K562 (cell line): ENCODE data around the gene MTG2. TPM values are rescaled to one million over a fixed set of nuclear protein-coding genes. Genes with fewer than 3 reads are reported as not detected.
A peak's percentile ranks its signal among the peaks of the same experiment; 100 is the strongest.

Experiments used
- CHCHD3 ChIP-seq: fragments of 250-450 bp; sonication (Bioruptor Pico); IDR thresholded peaks from 2 replicates; pipeline ENCODE4 v2.1.2; 2022; ENCODE audit warnings: mild to moderate bottlenecking
- FIP1L1 ChIP-seq: fragments of 200-400 bp; formaldehyde crosslinking; IDR thresholded peaks from 2 replicates; pipeline ENCODE4 v1.6.1; 2018; ENCODE audit warnings: mild to moderate bottlenecking, low read depth, low read length; ENCODE audit not compliant: poor library complexity, severe bottlenecking
- GABPA ChIP-seq: fragments of 200-800 bp; sonication (Bioruptor generic); conservative IDR thresholded peaks from 2 replicates; pipeline ENCODE4 v1.6.1; 2016; ENCODE audit warnings: low read depth, missing genetic modification characterization, missing compliant biosample characterization
- ILF3 ChIP-seq: fragments of 450-650 bp; IDR thresholded peaks from 2 replicates; pipeline ENCODE4 v1.6.1; 2018; ENCODE audit warnings: antibody characterized with exemption, mild to moderate bottlenecking, moderate library complexity, borderline replicate concordance
- KLF6 ChIP-seq: fragments of 250-450 bp; sonication (Bioruptor Pico); IDR thresholded peaks from 2 replicates; pipeline ENCODE4 v1.4.0; 2020; ENCODE audit warnings: mild to moderate bottlenecking, moderate library complexity, borderline replicate concordance
- NCOA1 ChIP-seq: fragments of 450-650 bp; IDR thresholded peaks from 2 replicates; pipeline ENCODE4 v1.6.1; 2016; ENCODE audit warnings: low read depth
- NR2C1 ChIP-seq, 2 experiments: fragments of 450-650 bp; IDR thresholded peaks; 2 replicates each; pipeline ENCODE4 v1.6.1; 2017; ENCODE audit warnings: mild to moderate bottlenecking in 2 of 2, antibody characterized with exemption in 1 of 2, inconsistent platforms in 1 of 2, missing compliant biosample characterization in 1 of 2, missing genetic modification characterization in 1 of 2
- NR2C2 ChIP-seq, 2 experiments: fragments of 200-800 bp in 1 of 2; sonication (Bioruptor generic) in 1 of 2; sonication (generic) in 1 of 2; formaldehyde crosslinking in 1 of 2; IDR thresholded peaks; 2 replicates each; pipeline versions ENCODE4 v1.6.1 to v1.8.0; 2016 to 2022; ENCODE audit warnings: mild to moderate bottlenecking in 1 of 2, missing compliant biosample characterization in 1 of 2, missing genetic modification characterization in 1 of 2, missing genetic modification reagents in 1 of 2
- SP1 ChIP-seq: sonication (generic); formaldehyde crosslinking; IDR thresholded peaks from 2 replicates; pipeline ENCODE4 v1.8.1; 2022; ENCODE audit warnings: mild to moderate bottlenecking, missing genetic modification reagents
- STAG1 ChIP-seq: sonication (generic); formaldehyde crosslinking; IDR thresholded peaks from 2 replicates; pipeline ENCODE4 v1.5.0; 2020; ENCODE audit warnings: missing genetic modification reagents, borderline replicate concordance
- TBP ChIP-seq: optimal IDR thresholded peaks from 2 replicates; pipeline ENCODE3; 2011; ENCODE audit warnings: low read depth, low read length, improper control_type of control experiment
- THRA ChIP-seq: fragments of 450-650 bp; IDR thresholded peaks from 2 replicates; pipeline ENCODE4 v1.6.1; 2017; ENCODE audit warnings: mild to moderate bottlenecking, moderate library complexity
- ZEB2 ChIP-seq: fragments of 450-650 bp; IDR thresholded peaks from 2 replicates; pipeline ENCODE4 v1.6.1; 2016
- ZNF436 ChIP-seq: fragments of 250-450, 450-650 bp; sonication (Bioruptor Pico); formaldehyde crosslinking; IDR thresholded peaks from 2 replicates; pipeline ENCODE4 v1.7.0; 2020; ENCODE audit warnings: mild to moderate bottlenecking
- ZNF609 ChIP-seq: sonication (generic); formaldehyde crosslinking; IDR thresholded peaks from 2 replicates; pipeline ENCODE4 v1.8.1; 2023; ENCODE audit warnings: missing genetic modification reagents, mild to moderate bottlenecking, borderline replicate concordance
- ZZZ3 ChIP-seq: fragments of 450-650 bp; IDR thresholded peaks from 2 replicates; pipeline ENCODE4 v1.6.1; 2016; ENCODE audit warnings: antibody characterized with exemption, mild to moderate bottlenecking, moderate library complexity
- polyA plus RNA-seq, 8 experiments: library from polyadenylated mRNA; depleted of rRNA in 4 of 8; stranded (reverse) in 5 of 8; unstranded in 3 of 8; fragments of >200 nt; fragmentation: Nextera tagmentation in 2 of 8; fragmentation: Illumina TruSeq in 1 of 8; extraction: Ambion mirVana in 2 of 8; extraction: Trizol in 1 of 8; gene quantifications; 2 replicates each; pipeline versions ENCODE4 v1.2.1 to v1.2.3, GENCODE V29; 2011 to 2014; ENCODE audit warnings: inconsistent platforms in 1 of 8, missing spikeins in 1 of 8
- total RNA-seq, 7 experiments: library from RNA; depleted of rRNA in 6 of 7; stranded (reverse); fragments of >200 nt in 6 of 7; fragmentation: Illumina TruSeq in 2 of 7; extraction: Trizol in 2 of 7; gene quantifications; 2 replicates each; pipeline versions ENCODE4 v1.2.1 to v1.2.3, GENCODE V29; 2011 to 2021; ENCODE audit warnings: low replicate concordance in 1 of 7
- TF ChIP-seq, protein P1 (sequence below), 2 experiments: IDR thresholded peaks in 1 of 2; conservative IDR thresholded peaks in 1 of 2; 2 replicates each; pipeline ENCODE4 v1.6.1; 2016; ENCODE audit warnings: low read depth in 2 of 2, mild to moderate bottlenecking in 1 of 2, missing compliant biosample characterization in 1 of 2, missing genetic modification characterization in 1 of 2, moderate library complexity in 1 of 2

MTG2 gene
- total and polyA plus RNA-seq, 9 of the 15 experiments (the other 6 are each of a cell fraction or from before 2014, with no cell fraction given): 8.7 to 67.5 (median 44.5) TPM

DNA sequence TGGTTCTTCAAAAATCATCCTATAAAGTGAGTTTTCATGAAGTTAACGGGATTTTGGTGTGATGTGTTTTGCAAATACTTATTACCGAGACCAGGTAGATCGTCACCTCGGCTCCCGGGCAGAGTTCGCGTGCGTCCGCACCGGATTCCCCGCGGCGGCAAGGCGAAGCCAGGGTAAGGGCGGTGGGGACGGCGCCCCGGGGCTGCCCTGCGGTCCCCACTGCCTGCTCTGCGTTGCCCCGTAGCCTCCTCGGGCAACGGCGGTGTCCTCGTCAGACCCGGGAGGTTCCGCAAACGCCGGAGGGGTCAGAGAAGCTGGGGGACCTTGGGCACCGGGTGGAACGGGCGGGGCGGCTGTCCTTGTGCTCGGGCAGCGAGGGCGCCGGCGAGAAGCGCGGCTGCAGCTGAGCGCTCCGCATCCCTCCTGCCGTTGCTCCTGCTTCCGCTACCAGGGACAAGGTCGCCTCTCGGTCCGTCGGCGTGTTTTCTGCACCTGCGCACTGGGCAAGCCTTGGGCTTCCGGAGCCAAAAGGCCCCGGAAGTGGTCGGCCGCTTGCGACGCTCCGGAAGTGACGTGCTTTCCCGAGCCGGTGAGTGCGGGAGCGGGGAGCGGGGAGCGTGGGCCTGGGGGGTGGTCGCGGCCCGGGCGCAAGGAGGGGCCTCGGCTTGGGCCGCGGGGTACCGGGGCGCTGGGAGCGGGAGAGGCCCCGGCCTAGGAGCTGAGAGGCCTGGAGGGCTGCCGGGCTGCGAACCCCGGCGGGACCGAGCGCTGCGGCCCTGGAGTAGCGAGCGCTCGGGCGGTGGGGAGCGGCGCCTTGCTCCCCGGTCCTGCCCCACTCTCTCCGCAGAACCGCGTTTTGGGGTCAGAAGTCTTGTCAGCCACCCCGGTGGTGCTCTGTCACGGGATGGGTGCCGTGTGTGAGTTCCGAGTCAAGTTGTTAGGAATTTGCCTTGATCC, at the start of gene MTG2 (continued):
- no peak for TF ChIP-seq ZNF609 (CRISPR knock-in tag)
- no peak for TF ChIP-seq ZEB2
- TF ChIP-seq NCOA1: peak; percentile 60; the same call in 1 of the 2 replicates
- TF ChIP-seq, protein P1, sequence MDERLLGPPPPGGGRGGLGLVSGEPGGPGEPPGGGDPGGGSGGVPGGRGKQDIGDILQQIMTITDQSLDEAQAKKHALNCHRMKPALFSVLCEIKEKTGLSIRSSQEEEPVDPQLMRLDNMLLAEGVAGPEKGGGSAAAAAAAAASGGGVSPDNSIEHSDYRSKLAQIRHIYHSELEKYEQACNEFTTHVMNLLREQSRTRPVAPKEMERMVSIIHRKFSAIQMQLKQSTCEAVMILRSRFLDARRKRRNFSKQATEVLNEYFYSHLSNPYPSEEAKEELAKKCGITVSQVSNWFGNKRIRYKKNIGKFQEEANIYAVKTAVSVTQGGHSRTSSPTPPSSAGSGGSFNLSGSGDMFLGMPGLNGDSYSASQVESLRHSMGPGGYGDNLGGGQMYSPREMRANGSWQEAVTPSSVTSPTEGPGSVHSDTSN (CRISPR knock-in tag; IDR thresholded peaks at IDR 0.05; ENCODE audit: low read depth): no peak
- TF ChIP-seq, protein P1 (tag; conservative IDR thresholded peaks at IDR 0.05; ENCODE audit: low read depth): no peak
- no peak for TF ChIP-seq KLF6 (CRISPR knock-in tag)
- TF ChIP-seq CHCHD3 (CRISPR knock-in tag): no peak
- TF ChIP-seq GABPA: peak; percentile 99
- peak; percentile 60 for TF ChIP-seq SP1
- peak; percentile 85 for TF ChIP-seq TBP
- no peak for TF ChIP-seq ZNF436 (CRISPR knock-in tag)
- no peak for TF ChIP-seq THRA
- peak; percentile 66; the same call in 1 of the 2 replicates for TF ChIP-seq ILF3
- TF ChIP-seq FIP1L1: peak; percentile 84
- TF ChIP-seq NR2C1 (IDR thresholded peaks at IDR 0.05): peak; percentile 95
- peak; percentile 97 for TF ChIP-seq NR2C1 (tag; IDR thresholded peaks at IDR 0.05)
- TF ChIP-seq STAG1 (CRISPR knock-in tag): no peak
- TF ChIP-seq ZZZ3: no peak
- peak; percentile 90 for TF ChIP-seq NR2C2 (CRISPR knock-in tag; IDR thresholded peaks at IDR 0.05)
- TF ChIP-seq NR2C2 (tag; IDR thresholded peaks at IDR 0.05): peak; percentile 99
